H1 (cell line): ENCODE data around the gene UQCR10. TPM values are rescaled to one million over a fixed set of nuclear protein-coding genes. Genes with fewer than 3 reads are reported as not detected.

Experiments
- CTCF ChIA-PET: fragments of 300-600 bp; sonication (Branson Sonifier 250); formaldehyde crosslinking; loops from one replicate; lab custom pipeline; 2021; ENCODE audit not compliant: partially characterized antibody; lab: Charles Lee
- POLR2A ChIA-PET: fragments of 300-600 bp; sonication (Branson Sonifier 250); formaldehyde crosslinking; loops from one replicate; lab custom pipeline; 2021; ENCODE audit warnings: inconsistent platforms; ENCODE audit not compliant: partially characterized antibody; lab: Charles Lee
- DNase-seq, 2 experiments: peaks; one replicate each; pipeline versions ENCODE4 v3.0.0 to v3.0.0-alpha.2; 2010 to 2022; ENCODE audit warnings: low spot score in 2 of 2, low read depth in 1 of 2, mixed read lengths in 1 of 2
- FAIRE-seq: peaks from 2 replicates; lab custom pipeline; 2011; peaks lifted over from hg19 to GRCh38; lab: Jason Lieb, UNC
- H2AFZ ChIP-seq: 2 replicates; pipeline ENCODE4 v1.8.1; 2012; ENCODE audit warnings: low read length, inconsistent platforms
- H2AK5ac ChIP-seq: 2 replicates; pipeline ENCODE4 v1.6.1; 2013; ENCODE audit warnings: low read depth, low read length
- H2BK120ac ChIP-seq: replicated peaks from 2 replicates; pipeline ENCODE3; 2013; ENCODE audit warnings: low read depth, low read length, inconsistent platforms
- H2BK12ac ChIP-seq: 2 replicates; pipeline ENCODE4 v1.6.1; 2013; ENCODE audit warnings: low read depth, low read length
- H2BK15ac ChIP-seq: 2 replicates; pipeline ENCODE4 v1.6.1; 2013; ENCODE audit warnings: low read length
- H2BK20ac ChIP-seq: 2 replicates; pipeline ENCODE4 v1.6.1; 2013; ENCODE audit warnings: low read length
- H2BK5ac ChIP-seq: 2 replicates; pipeline ENCODE4 v1.6.1; 2013; ENCODE audit warnings: low read depth, low read length
- H3K14ac ChIP-seq: 2 replicates; pipeline ENCODE4 v1.6.1; 2013; ENCODE audit warnings: inconsistent platforms; ENCODE audit not compliant: insufficient read length
- H3K18ac ChIP-seq: 2 replicates; pipeline ENCODE4 v1.6.1; 2013; ENCODE audit warnings: low read length; ENCODE audit errors: extremely low read depth
- H3K23ac ChIP-seq: 2 replicates; pipeline ENCODE4 v1.6.1; 2013; ENCODE audit warnings: inconsistent platforms; ENCODE audit not compliant: insufficient read length
- H3K23me2 ChIP-seq: 2 replicates; pipeline ENCODE4 v1.6.1; 2013; ENCODE audit warnings: low read depth, low read length
- H3K27ac ChIP-seq: 2 replicates; pipeline ENCODE4 v1.6.1; 2011; ENCODE audit warnings: low read depth, low read length, inconsistent platforms
- H3K27me3 ChIP-seq, 4 experiments: replicated peaks in 1 of 4; 1 replicate in 1 of 4; 2 replicates in 3 of 4; pipeline versions ENCODE4 v1.6.1 to v1.8.1; 2011 to 2013; ENCODE audit warnings: low read length in 3 of 4, mild to moderate bottlenecking in 3 of 4, inconsistent platforms in 2 of 4, mixed read lengths in 2 of 4, moderate library complexity in 1 of 4; ENCODE audit not compliant: control insufficient read depth in 3 of 4, insufficient read depth in 3 of 4; ENCODE audit errors: extremely low read depth in 1 of 4
- H3K36me3 ChIP-seq, 4 experiments: 2 replicates each; pipeline versions ENCODE4 v1.6.1 to v1.8.1; 2011 to 2013; ENCODE audit warnings: mild to moderate bottlenecking in 4 of 4, low read length in 3 of 4, moderate library complexity in 2 of 4, control low read depth in 1 of 4, inconsistent platforms in 1 of 4; ENCODE audit not compliant: insufficient read depth in 4 of 4, control insufficient read depth in 2 of 4
- H3K4ac ChIP-seq: replicated peaks from 2 replicates; pipeline ENCODE3; 2013; ENCODE audit warnings: low read length, low read depth, mixed read lengths, inconsistent platforms; ENCODE audit not compliant: insufficient read length
- H3K4me1 ChIP-seq, 4 experiments: replicated peaks in 1 of 4; 1 replicate in 1 of 4; 2 replicates in 3 of 4; pipeline versions ENCODE4 v1.6.1 to v1.8.1; 2011 to 2013; ENCODE audit warnings: low read length in 3 of 4, inconsistent platforms in 2 of 4, mixed read lengths in 1 of 4; ENCODE audit not compliant: insufficient read depth in 4 of 4, control insufficient read depth in 3 of 4
- H3K4me2 ChIP-seq, 2 experiments: 2 replicates each; pipeline versions ENCODE4 v1.6.1 to v1.8.1; 2011 to 2013; ENCODE audit warnings: low read depth in 2 of 2, low read length in 2 of 2, control low read depth in 1 of 2, inconsistent platforms in 1 of 2, mild to moderate bottlenecking in 1 of 2; ENCODE audit not compliant: insufficient read depth in 1 of 2
- H3K4me3 ChIP-seq, 4 experiments: fragments of 200-600, 300-600 bp in 1 of 4; sonication (generic), shearing (Covaris generic), sonication (Bioruptor Twin) in 1 of 4; 2 replicates each; pipeline versions ENCODE4 v1.5.1 to v1.8.1; 2011 to 2016; ENCODE audit warnings: low read length in 4 of 4, low read depth in 3 of 4, control low read depth in 2 of 4, inconsistent platforms in 2 of 4, mild to moderate bottlenecking in 2 of 4, mixed read lengths in 1 of 4, moderate library complexity in 1 of 4; ENCODE audit not compliant: insufficient read depth in 2 of 4; ENCODE audit errors: extremely low read depth in 1 of 4
- H3K56ac ChIP-seq: replicated peaks from 2 replicates; pipeline ENCODE3; 2013; ENCODE audit warnings: low read depth, mild to moderate bottlenecking, mixed read lengths, low read length, inconsistent platforms; ENCODE audit not compliant: insufficient read length
- H3K79me1 ChIP-seq: 2 replicates; pipeline ENCODE4 v1.6.1; 2013; ENCODE audit warnings: low read depth, low read length, control low read depth
- H3K79me2 ChIP-seq, 2 experiments: 2 replicates each; pipeline versions ENCODE4 v1.6.1 to v1.8.1; 2012 to 2013; ENCODE audit warnings: low read length in 2 of 2, mild to moderate bottlenecking in 2 of 2, inconsistent platforms in 1 of 2; ENCODE audit not compliant: insufficient read depth in 2 of 2, control insufficient read depth in 1 of 2
- H3K9ac ChIP-seq, 4 experiments: replicated peaks in 1 of 4; 1 replicate in 1 of 4; 2 replicates in 3 of 4; pipeline versions ENCODE4 v1.6.1 to v1.8.1; 2011 to 2013; ENCODE audit warnings: low read depth in 3 of 4, low read length in 3 of 4, control low read depth in 2 of 4, mild to moderate bottlenecking in 2 of 4, moderate library complexity in 2 of 4, inconsistent platforms in 1 of 4; ENCODE audit errors: extremely low read depth in 1 of 4
- H3K9me3 ChIP-seq, 2 experiments: 2 replicates each; pipeline versions ENCODE4 v1.6.1 to v1.8.1; 2012 to 2013; ENCODE audit warnings: mild to moderate bottlenecking in 2 of 2, moderate library complexity in 2 of 2, control low read depth in 1 of 2, inconsistent platforms in 1 of 2, low read depth in 1 of 2, low read length in 1 of 2, mixed read lengths in 1 of 2; ENCODE audit not compliant: insufficient read depth in 2 of 2
- H4K20me1 ChIP-seq, 2 experiments: replicated peaks in 1 of 2; 2 replicates each; pipeline versions ENCODE3 to v1.8.1; 2011 to 2013; ENCODE audit warnings: inconsistent platforms in 2 of 2, low read length in 2 of 2, mild to moderate bottlenecking in 1 of 2; ENCODE audit not compliant: insufficient read depth in 2 of 2, control insufficient read depth in 1 of 2
- H4K5ac ChIP-seq: 2 replicates; pipeline ENCODE4 v1.6.1; 2013; ENCODE audit warnings: low read length, low read depth, mixed read lengths, inconsistent platforms; ENCODE audit not compliant: insufficient read length
- H4K8ac ChIP-seq: 2 replicates; pipeline ENCODE4 v1.8.0; 2013; ENCODE audit warnings: mild to moderate bottlenecking, moderate library complexity, low read length, inconsistent platforms; ENCODE audit not compliant: insufficient read depth; ENCODE audit errors: extremely low read depth
- H4K91ac ChIP-seq: replicated peaks from 2 replicates; pipeline ENCODE3; 2013; ENCODE audit warnings: low read length, mixed read lengths, inconsistent platforms; ENCODE audit not compliant: insufficient read length
- EZH2 ChIP-seq: fragments of 200-600 bp; sonication (generic); IDR thresholded peaks from 2 replicates; pipeline ENCODE4 v1.7.1; 2012; ENCODE audit warnings: low read depth, mild to moderate bottlenecking, moderate library complexity, low read length, inconsistent platforms; ENCODE audit not compliant: severe bottlenecking
- HDAC6 ChIP-seq: IDR thresholded peaks from one replicate; pipeline ENCODE4 v1.7.1; 2012; ENCODE audit warnings: low read depth, mild to moderate bottlenecking, inconsistent platforms, low read length, moderate library complexity
- RFX5 ChIP-seq: IDR thresholded peaks from 2 replicates; pipeline ENCODE4 v1.6.1; 2011; ENCODE audit warnings: low read depth, low read length, improper control_type of control experiment, borderline replicate concordance
- WGBS, 2 experiments: shearing (Covaris generic) in 1 of 2; methylation state at CpG; one replicate each; pipeline versions ENCODE4 v1.1.6 to v1.1.7; 2013 to 2015; ENCODE audit warnings: low lambda C conversion rate in 2 of 2, mixed read lengths in 2 of 2, inconsistent platforms in 1 of 2, low coverage in 1 of 2, missing lambda C conversion rate in 1 of 2; ENCODE audit not compliant: insufficient replicate concordance in 2 of 2, insufficient coverage in 1 of 2, insufficient read length in 1 of 2; ENCODE audit errors: extremely low coverage in 1 of 2, missing lambda C conversion rate in 1 of 2; 5-methylcytosine and 5-hydroxymethylcytosine counted together
- polyA plus RNA-seq, 7 experiments: library from polyadenylated mRNA; depleted of rRNA in 3 of 7; stranded (reverse) in 5 of 7; unstranded in 2 of 7; fragments of >200 nt in 5 of 7; fragments of 200-250 nt in 2 of 7; gene quantifications; 1 replicate in 5 of 7; 2 replicates in 1 of 7; 4 replicates in 1 of 7; pipeline versions ENCODE4 v1.2.1 to v1.2.3, GENCODE V29; 2011 to 2013; ENCODE audit warnings: missing spikeins in 2 of 7, mixed read lengths in 2 of 7
- total RNA-seq: library from RNA; stranded (reverse); fragmentation: NEBNext Ultra II Directional; extraction: Animal tissue kit (Norgen Biotek cat#: 25700); gene quantifications from 2 replicates; pipeline ENCODE4 v1.2.1, GENCODE V29; 2021

Gene UQCR10
- total and polyA plus RNA-seq, 2 of the 8 experiments (the other 6 are each of a cell fraction or from before 2014, with no cell fraction given): 102 to 260 TPM

GRCh38 chr22:29717789-29718188 lies 49.4 kb upstream of the UQCR10 start:
- WGBS, 2 experiments: 80% methylated on average over 11 of the region's 11 CpGs; no CpG with 5 or more reads in 1 of the 2 experiments
- H3K23ac ChIP-seq: no peak overlapping the region
- no peak overlapping the region for H2BK20ac ChIP-seq
- H2BK15ac ChIP-seq: no peak overlapping the region
- no peak for TF ChIP-seq EZH2
- no peak for TF ChIP-seq HDAC6
- no peak for TF ChIP-seq RFX5
- TF ChIP-seq, all 59 proteins: peak for 0
- Histone ChIP-seq H3K9me3 (no peaks in the 10 kb centered on the region), H2AK5ac (no peak overlapping the region), H2BK5ac (no peak overlapping the region), H3K9ac (no peak overlapping the region), H3K56ac (no peak overlapping the region), H2BK12ac (no peak overlapping the region), H4K5ac (no peak overlapping the region), H3K4me1 (peaks cover 0 to 14% (median 4%) of the 10 kb centered on the region in 4 experiments; a peak in 6 of 7 replicates), H2BK120ac (no peak overlapping the region), H3K23me2 (peaks cover 5% of the 10 kb centered on the region; the same call in 1 of the 2 replicates), H3K27me3 (peaks cover 21 to 42% (median 35%) of the 10 kb centered on the region in 4 experiments), H3K79me2 (no peaks in the 10 kb centered on the region), H3K36me3 (no peaks in the 10 kb centered on the region), H3K79me1 (no peaks in the 10 kb centered on the region; the same call in 1 of the 2 replicates), H3K4ac (no peak overlapping the region), H2AFZ (no peak overlapping the region), H4K20me1 (peaks cover 3 to 5% of the 10 kb centered on the region in 2 experiments), H4K8ac (no peak overlapping the region), H3K14ac (no peak overlapping the region), H4K91ac (no peak overlapping the region), H3K4me3 (no peak overlapping the region), H3K27ac (no peak overlapping the region), H3K4me2 (no peak overlapping the region), H3K18ac (no peak overlapping the region)
- POLR2A ChIA-PET: interaction anchor here (0.6 kb wide), 2 partner anchors 16 to 741 kb away, joined by 3 read pairs; no protein-coding TSS in a partner anchor
- CTCF ChIA-PET: interaction anchor here (0.6 to 4.1 kb wide), 16 partner anchors 10 to 287 kb away, joined by 3 to 25 read pairs (median 3); no protein-coding TSS in a partner anchor
- FAIRE-seq (no peak), DNase-seq (no peak)
